ENCODE results near the gene PCNX1.
"Not testable (repeated sequence)": the region's sequence is repeated elsewhere in the genome, so short reads cannot be mapped to it uniquely, and the experiment has no call there.

The PCNX1 gene

DNA sequence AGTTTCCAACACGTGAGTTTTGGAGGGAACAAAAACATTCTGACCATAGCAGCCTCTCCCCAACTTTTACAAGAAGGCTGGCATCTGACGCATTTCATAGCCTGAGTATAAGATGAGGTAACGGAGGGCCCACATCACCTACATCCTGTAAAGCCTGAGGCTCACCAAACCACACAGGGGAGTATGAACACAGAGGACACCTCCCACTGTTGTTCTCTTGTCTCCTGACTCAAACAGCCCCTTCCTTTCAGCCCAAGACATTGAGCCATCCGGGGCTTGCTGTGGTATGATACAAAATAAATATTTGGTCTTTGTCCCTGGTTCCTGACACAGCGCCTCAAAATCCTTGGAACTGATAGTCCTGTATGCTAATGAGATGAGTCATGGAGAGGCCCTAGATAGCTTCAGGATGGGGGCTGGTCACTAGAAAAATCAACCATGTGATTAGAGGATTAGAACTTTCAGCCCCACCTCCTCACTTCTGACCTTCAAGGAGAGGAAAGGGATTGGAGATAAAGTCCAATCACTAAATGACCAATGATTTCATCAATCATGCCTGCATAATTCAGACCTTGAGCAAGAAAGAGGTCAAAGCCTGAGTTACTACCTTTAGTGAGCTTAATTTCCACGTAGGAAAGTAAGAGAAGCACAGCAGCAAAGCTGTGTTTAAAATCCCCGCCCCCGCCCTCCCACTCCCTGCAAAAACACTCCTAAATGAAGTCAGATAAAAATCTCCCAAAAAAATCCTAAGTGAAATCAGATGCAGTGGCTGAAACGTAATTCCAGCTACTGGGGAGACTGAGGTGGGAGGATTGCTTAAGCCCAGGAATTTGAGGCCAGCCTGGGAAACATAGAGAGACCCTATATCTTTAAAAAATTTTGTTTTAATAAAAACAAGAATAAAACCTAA is 236.4 kb downstream of the PCNX1 start:
- Histone ChIP-seq H2AFZ (ENCODE audit: low read depth, low read length, severe bottlenecking) (no peak overlapping the region), H3F3A (ENCODE audit: insufficient read depth) (no peaks in the 10 kb centered on the region), H3K36me3 (ENCODE audit: low read length) (no peaks in the 10 kb centered on the region), H3K4me3 (ENCODE audit: insufficient read depth, low read length, poor library complexity, severe bottlenecking) (no peak overlapping the region), H3K27me3 (ENCODE audit: low read length) (no peaks in the 10 kb centered on the region), H4K20me1 (ENCODE audit: low read depth, low read length) (no peaks in the 10 kb centered on the region), H3K9me3 (ENCODE audit: insufficient read depth, low read length) (no peaks in the 10 kb centered on the region), H3K79me2 (ENCODE audit: insufficient read depth, low read length) (no peaks in the 10 kb centered on the region), H3K9me2 (replicated peaks; ENCODE audit: insufficient read depth, low read length) (no peaks in the 10 kb centered on the region), H3K9ac (ENCODE audit: low read length) (no peak overlapping the region), H3K27ac (ENCODE audit: low read depth, low read length) (no peak overlapping the region), H3K4me2 (ENCODE audit: low read depth, low read length, poor library complexity, severe bottlenecking) (no peak overlapping the region)
- TF ChIP-seq, protein P1, sequence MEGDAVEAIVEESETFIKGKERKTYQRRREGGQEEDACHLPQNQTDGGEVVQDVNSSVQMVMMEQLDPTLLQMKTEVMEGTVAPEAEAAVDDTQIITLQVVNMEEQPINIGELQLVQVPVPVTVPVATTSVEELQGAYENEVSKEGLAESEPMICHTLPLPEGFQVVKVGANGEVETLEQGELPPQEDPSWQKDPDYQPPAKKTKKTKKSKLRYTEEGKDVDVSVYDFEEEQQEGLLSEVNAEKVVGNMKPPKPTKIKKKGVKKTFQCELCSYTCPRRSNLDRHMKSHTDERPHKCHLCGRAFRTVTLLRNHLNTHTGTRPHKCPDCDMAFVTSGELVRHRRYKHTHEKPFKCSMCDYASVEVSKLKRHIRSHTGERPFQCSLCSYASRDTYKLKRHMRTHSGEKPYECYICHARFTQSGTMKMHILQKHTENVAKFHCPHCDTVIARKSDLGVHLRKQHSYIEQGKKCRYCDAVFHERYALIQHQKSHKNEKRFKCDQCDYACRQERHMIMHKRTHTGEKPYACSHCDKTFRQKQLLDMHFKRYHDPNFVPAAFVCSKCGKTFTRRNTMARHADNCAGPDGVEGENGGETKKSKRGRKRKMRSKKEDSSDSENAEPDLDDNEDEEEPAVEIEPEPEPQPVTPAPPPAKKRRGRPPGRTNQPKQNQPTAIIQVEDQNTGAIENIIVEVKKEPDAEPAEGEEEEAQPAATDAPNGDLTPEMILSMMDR (IDR thresholded peaks at IDR 0.05; ENCODE audit: insufficient read depth, low read length, poor library complexity, severe bottlenecking), result no peak
- TF ChIP-seq EZH2phosphoT487 (conservative IDR thresholded peaks at IDR 0.05; ENCODE audit: low read length), result no peak

DNA sequence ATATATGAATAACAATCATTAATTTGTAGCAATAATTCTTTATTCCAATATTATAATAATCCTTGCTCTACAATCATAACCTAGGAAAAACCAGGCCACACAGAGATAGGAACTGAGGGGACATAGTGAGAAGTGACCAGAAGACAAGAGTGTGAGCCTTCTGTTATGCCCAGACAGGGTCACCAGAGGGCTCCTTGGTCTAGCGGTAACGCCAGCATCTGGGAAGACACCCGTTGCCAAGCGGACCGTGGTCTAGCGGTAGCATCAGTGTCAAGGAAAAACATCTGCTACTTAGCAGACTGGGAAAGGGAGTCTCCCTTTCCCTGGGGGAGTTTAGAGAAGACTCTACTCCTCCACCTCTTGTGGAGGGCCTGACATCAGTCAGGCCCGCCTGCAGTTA is 240.1 kb downstream of the PCNX1 start:
- not testable (repeated sequence) for H2AFZ ChIP-seq (ENCODE audit: low read depth, low read length, severe bottlenecking); H3K36me3 ChIP-seq (ENCODE audit: low read length); H3K27me3 ChIP-seq (ENCODE audit: low read length); H3K4me2 ChIP-seq (ENCODE audit: low read depth, low read length, poor library complexity, severe bottlenecking); H3K9me2 ChIP-seq (replicated peaks; ENCODE audit: insufficient read depth, low read length); H4K20me1 ChIP-seq (ENCODE audit: low read depth, low read length); H3K4me3 ChIP-seq (ENCODE audit: insufficient read depth, low read length, poor library complexity, severe bottlenecking); H3K79me2 ChIP-seq (ENCODE audit: insufficient read depth, low read length); H3K9ac ChIP-seq (ENCODE audit: low read length); H3F3A ChIP-seq (ENCODE audit: insufficient read depth); H3K27ac ChIP-seq (ENCODE audit: low read depth, low read length)
- peaks cover 18% of the 10 kb centered on the region; the same call in 1 of the 2 replicates for H3K9me3 ChIP-seq (ENCODE audit: insufficient read depth, low read length)

DNA sequence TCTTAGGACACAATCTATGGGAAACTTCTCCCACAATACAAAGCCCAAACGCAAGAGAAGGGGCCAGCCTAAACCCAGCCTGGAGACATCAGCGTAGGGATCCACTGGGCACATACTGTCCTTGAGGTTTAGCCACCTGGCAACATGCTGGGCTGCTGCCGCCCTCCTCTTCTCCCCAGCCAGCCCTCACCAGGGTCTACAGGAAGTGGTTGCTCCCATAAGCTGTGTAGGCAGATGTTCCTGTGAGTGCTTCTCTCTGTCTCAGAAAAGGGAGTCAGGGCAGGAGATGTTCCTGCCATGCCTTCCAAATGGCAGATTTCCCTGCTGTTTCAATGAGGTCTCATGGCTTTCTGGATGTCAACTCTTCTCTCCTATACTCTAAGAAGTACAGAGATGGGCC is 241.4 kb downstream of the PCNX1 start:
- no peaks in the 10 kb centered on the region for H4K20me1 ChIP-seq (ENCODE audit: low read depth, low read length)
- no peak overlapping the region for H3K27ac ChIP-seq (ENCODE audit: low read depth, low read length)
- no peak overlapping the region for H3K4me3 ChIP-seq (ENCODE audit: insufficient read depth, low read length, poor library complexity, severe bottlenecking)
- H3K9me2 ChIP-seq (replicated peaks; ENCODE audit: insufficient read depth, low read length), result no peaks in the 10 kb centered on the region
- H3K4me2 ChIP-seq (ENCODE audit: low read depth, low read length, poor library complexity, severe bottlenecking), result no peak overlapping the region
- H3K79me2 ChIP-seq (ENCODE audit: insufficient read depth, low read length), result no peaks in the 10 kb centered on the region
- TF ChIP-seq EZH2phosphoT487 (conservative IDR thresholded peaks at IDR 0.05; ENCODE audit: low read length), result no peak
- TF ChIP-seq, protein P1 (IDR thresholded peaks at IDR 0.05; ENCODE audit: insufficient read depth, low read length, poor library complexity, severe bottlenecking), result no peak
- no peaks in the 10 kb centered on the region for H3F3A ChIP-seq (ENCODE audit: insufficient read depth)
- H3K36me3 ChIP-seq (ENCODE audit: low read length), result no peaks in the 10 kb centered on the region
- no peak overlapping the region for H2AFZ ChIP-seq (ENCODE audit: low read depth, low read length, severe bottlenecking)
- H3K9me3 ChIP-seq (ENCODE audit: insufficient read depth, low read length), result peaks cover 18% of the 10 kb centered on the region; the same call in 1 of the 2 replicates
- no peak overlapping the region for H3K9ac ChIP-seq (ENCODE audit: low read length)
- no peaks in the 10 kb centered on the region for H3K27me3 ChIP-seq (ENCODE audit: low read length)

DNA sequence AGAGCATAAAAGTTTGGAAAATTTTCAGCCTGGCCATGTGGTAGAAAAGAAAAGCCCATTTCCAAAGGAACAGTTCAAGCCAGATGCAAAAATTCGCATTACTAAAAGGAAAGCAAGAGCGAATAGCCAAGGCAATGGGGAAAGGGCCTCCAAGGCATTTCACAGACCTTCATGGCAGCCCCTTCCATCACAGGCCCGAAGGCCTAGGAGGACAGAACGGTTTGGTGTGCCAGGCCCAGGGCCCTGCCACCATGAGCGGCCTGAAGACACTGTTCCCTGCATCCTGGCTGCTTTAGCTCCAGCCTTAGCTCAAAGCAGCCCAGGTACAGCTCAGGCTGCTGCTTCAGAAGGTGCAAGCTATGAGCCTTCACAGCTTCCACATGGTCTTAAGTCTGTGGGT is 243.5 kb downstream of the PCNX1 start:
- no peak overlapping the region for H2AFZ ChIP-seq (ENCODE audit: low read depth, low read length, severe bottlenecking)
- no peaks in the 10 kb centered on the region for H3K79me2 ChIP-seq (ENCODE audit: insufficient read depth, low read length)
- H3K9me3 ChIP-seq (ENCODE audit: insufficient read depth, low read length), result peaks cover 18% of the 10 kb centered on the region; the same call in 1 of the 2 replicates
- no peaks in the 10 kb centered on the region for H4K20me1 ChIP-seq (ENCODE audit: low read depth, low read length)
- H3K36me3 ChIP-seq (ENCODE audit: low read length), result no peaks in the 10 kb centered on the region
- H3K27me3 ChIP-seq (ENCODE audit: low read length), result no peaks in the 10 kb centered on the region
- no peak for TF ChIP-seq EZH2phosphoT487 (conservative IDR thresholded peaks at IDR 0.05; ENCODE audit: low read length)
- H3K4me3 ChIP-seq (ENCODE audit: insufficient read depth, low read length, poor library complexity, severe bottlenecking), result no peak overlapping the region
- no peak overlapping the region for H3K27ac ChIP-seq (ENCODE audit: low read depth, low read length)
- H3F3A ChIP-seq (ENCODE audit: insufficient read depth), result no peaks in the 10 kb centered on the region
- H3K4me2 ChIP-seq (ENCODE audit: low read depth, low read length, poor library complexity, severe bottlenecking), result no peak overlapping the region
- no peak overlapping the region for H3K9ac ChIP-seq (ENCODE audit: low read length)
- no peaks in the 10 kb centered on the region for H3K9me2 ChIP-seq (replicated peaks; ENCODE audit: insufficient read depth, low read length)

Measured in SU-DHL-6 (cell line).